ENCODE data around the gene POU2AF2. TPM values are rescaled to one million over a fixed set of nuclear protein-coding genes. Genes with fewer than 3 reads are reported as not detected.
"Not testable (repeated sequence)": the region's sequence is repeated elsewhere in the genome, so short reads cannot be mapped to it uniquely, and the experiment has no call there.

Gene POU2AF2
- total RNA-seq, 1 experiment from 2014 or later: not detected

DNA sequence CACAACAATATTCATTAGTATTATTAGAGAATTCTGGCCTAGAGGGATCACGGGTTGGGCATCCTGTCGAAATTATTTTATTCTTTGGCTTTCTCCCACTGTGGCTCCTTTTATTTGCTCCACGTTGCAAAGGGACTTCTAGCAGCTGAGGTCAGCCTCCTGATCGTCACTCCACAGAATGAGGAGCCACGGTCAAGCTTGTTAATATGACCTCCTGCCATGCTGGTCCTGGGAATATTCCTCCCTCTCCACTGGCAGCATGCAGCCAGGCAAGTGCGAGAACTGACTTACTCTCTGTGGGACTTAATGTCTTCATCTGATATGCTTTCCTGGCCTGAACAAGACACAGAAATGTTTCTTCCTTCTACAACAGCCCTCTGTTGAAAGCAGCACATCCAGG is 73.8 kb downstream of the POU2AF2 start:
- no peak overlapping the region for H3K4me2 ChIP-seq (ENCODE audit: low read depth, low read length, poor library complexity, severe bottlenecking)
- H3K27me3 ChIP-seq (ENCODE audit: low read length): peaks cover 8% of the 10 kb centered on the region; the same call in 1 of the 2 replicates

DNA sequence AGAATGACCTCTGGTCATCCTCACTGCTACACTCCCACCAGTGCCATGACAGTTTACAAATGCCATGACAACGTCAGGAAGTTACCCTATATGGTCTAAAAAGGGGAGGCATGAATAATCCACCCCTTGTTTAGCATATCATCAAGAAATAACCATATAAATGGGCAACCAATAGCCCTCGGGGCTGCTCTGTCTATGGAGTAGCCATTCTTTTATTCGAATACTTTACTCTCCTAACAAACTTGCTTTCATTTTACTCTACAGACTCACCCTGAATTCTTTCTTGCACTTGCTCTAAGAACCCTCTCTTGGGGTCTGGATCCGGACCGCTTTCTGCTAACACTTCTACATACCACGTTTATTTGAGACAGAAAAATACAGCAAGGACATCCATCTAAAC is 74.7 kb downstream of the POU2AF2 start:
- H2AFZ ChIP-seq (ENCODE audit: low read length); H3K9me3 ChIP-seq (ENCODE audit: low read length); H3K27me3 ChIP-seq (ENCODE audit: low read length); H3K9ac ChIP-seq (ENCODE audit: low read length); H3K4me2 ChIP-seq (ENCODE audit: low read depth, low read length, poor library complexity, severe bottlenecking); DNase-seq; H3K9me2 ChIP-seq (replicated peaks; ENCODE audit: insufficient read depth, low read length); H3K27ac ChIP-seq (ENCODE audit: low read length); H3K79me2 ChIP-seq (ENCODE audit: low read length); H3K36me3 ChIP-seq (ENCODE audit: insufficient read depth, low read length); H3K4me1 ChIP-seq (ENCODE audit: low read length); H3K4me3 ChIP-seq (ENCODE audit: low read length): not testable (repeated sequence)
- peaks cover 24% of the 10 kb centered on the region; the same call in 1 of the 2 replicates for H4K20me1 ChIP-seq (ENCODE audit: insufficient read depth, low read depth, low read length)

More for the DNA sequence above, 73.8 kb downstream of the POU2AF2 start:
- H3K9me3 ChIP-seq (ENCODE audit: low read length): no peaks in the 10 kb centered on the region
- no peaks in the 10 kb centered on the region for H3K9me2 ChIP-seq (replicated peaks; ENCODE audit: insufficient read depth, low read length)
- H3K79me2 ChIP-seq (ENCODE audit: low read length): no peaks in the 10 kb centered on the region
- H3K4me1 ChIP-seq (ENCODE audit: low read length): no peaks in the 10 kb centered on the region
- H3K27ac ChIP-seq (ENCODE audit: low read length): no peak overlapping the region
- no peak overlapping the region for H3K9ac ChIP-seq (ENCODE audit: low read length)
- no peak overlapping the region for H3K4me3 ChIP-seq (ENCODE audit: low read length)
- no peak overlapping the region for H2AFZ ChIP-seq (ENCODE audit: low read length)
- no peaks in the 10 kb centered on the region for H3K36me3 ChIP-seq (ENCODE audit: insufficient read depth, low read length)
- peaks cover 19% of the 10 kb centered on the region; the same call in 1 of the 2 replicates for H4K20me1 ChIP-seq (ENCODE audit: insufficient read depth, low read depth, low read length)
- no peak for DNase-seq

DNA sequence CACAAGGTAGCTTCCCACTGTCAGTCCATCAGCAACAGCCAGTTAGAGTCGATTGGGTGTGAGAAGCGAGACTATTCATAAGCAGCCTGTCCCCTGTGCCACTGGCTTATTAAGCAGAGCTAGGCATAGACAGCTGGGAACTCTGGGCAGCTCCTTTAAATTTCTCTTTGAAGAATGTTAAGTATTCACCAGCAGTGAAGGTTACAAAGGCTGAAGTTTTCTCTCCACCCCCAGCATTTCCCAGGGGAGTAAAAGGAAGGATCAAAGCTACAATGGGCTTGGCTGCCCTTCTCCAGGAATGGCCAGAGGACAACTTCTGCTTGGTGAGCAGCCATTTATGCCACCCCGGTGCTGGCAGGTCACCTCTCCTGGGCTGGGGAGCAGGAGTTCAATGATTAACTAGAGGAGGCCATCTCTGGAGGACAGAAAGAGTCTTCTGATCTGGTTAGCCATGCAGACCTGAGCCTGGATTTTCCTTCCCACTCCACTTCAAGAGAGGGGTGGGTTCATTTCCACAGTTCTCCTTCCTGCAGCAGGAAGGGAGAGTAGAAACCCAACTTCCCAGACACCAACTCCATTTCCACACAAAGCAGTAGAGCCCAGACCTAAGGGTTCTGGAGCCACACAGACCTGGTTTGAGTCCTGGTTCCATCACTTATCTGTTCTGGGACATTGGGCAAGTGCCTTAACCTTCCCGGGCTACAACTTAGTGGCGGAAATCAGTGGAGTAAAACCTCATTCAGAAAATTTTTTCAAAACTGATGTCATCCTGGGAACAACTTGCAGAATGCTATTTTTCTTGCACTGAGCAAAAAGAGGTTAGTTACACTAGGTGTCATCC is 75.4 kb downstream of the POU2AF2 start:
- no peak overlapping the region for H3K9ac ChIP-seq (ENCODE audit: low read length)
- H3K27ac ChIP-seq (ENCODE audit: low read length): no peak overlapping the region
- H3K36me3 ChIP-seq (ENCODE audit: insufficient read depth, low read length): no peaks in the 10 kb centered on the region
- no peak overlapping the region for H3K4me2 ChIP-seq (ENCODE audit: low read depth, low read length, poor library complexity, severe bottlenecking)
- DNase-seq: no peak
- H3K9me2 ChIP-seq (replicated peaks; ENCODE audit: insufficient read depth, low read length): no peaks in the 10 kb centered on the region
- peaks cover 30% of the 10 kb centered on the region for H4K20me1 ChIP-seq (ENCODE audit: insufficient read depth, low read depth, low read length)
- no peak overlapping the region for H3K4me3 ChIP-seq (ENCODE audit: low read length)
- no peaks in the 10 kb centered on the region for H3K79me2 ChIP-seq (ENCODE audit: low read length)
- H3K9me3 ChIP-seq (ENCODE audit: low read length): no peaks in the 10 kb centered on the region
- H3K4me1 ChIP-seq (ENCODE audit: low read length): peaks cover under 1% of the 10 kb centered on the region; the same call in 1 of the 2 replicates
- no peak overlapping the region for H2AFZ ChIP-seq (ENCODE audit: low read length)
- H3K27me3 ChIP-seq (ENCODE audit: low read length): peaks cover 9% of the 10 kb centered on the region; the same call in 1 of the 2 replicates

DNA sequence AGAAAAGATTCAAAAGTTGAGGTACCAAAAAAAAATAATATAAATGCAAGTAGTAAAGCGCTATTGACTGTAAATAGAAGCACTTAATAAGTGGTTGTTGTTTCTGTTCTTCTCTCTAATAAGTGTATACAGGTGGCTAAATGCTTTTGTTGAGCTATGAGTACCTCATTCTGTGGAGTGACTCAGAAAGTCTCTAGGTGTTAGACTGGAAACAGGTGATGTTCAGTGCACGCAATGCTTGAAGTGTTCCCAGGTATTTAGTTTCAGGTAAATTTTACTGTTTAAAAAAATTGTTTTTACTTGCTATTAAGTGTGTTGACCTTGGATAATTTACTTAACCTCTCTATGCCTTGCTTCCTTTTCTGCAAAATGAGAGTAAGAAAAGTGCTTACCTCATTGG is 77.0 kb downstream of the POU2AF2 start:
- peaks cover 13% of the 10 kb centered on the region; the same call in 1 of the 2 replicates for H3K27me3 ChIP-seq (ENCODE audit: low read length)

DNA sequence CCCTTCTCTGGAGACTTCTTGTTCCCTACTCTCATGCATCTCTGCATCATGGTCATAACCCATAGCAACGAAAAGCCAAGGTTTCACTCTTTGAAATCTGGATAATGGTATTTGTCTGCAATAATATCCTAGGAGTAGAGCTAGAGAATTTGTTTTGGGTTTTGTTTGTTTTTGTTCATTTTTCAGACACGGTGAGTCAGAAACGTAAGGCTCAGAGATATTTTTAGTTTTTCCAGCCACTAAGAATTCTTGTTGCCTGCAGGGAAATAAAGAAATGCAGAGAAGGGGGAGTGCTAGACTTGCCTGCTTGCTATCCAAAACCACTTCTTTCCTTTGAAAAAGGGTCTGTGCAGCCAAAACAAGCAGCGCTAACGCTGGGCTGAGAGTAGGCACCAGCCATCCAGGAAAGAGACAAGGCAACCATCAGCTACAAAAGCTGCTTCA is 78.8 kb downstream of the POU2AF2 start:
- H3K4me3 ChIP-seq (ENCODE audit: low read length): no peak overlapping the region
- DNase-seq: no peak
- peaks cover 58% of the 10 kb centered on the region for H4K20me1 ChIP-seq (ENCODE audit: insufficient read depth, low read depth, low read length)
- H3K9me3 ChIP-seq (ENCODE audit: low read length): no peaks in the 10 kb centered on the region
- peaks cover 11% of the 10 kb centered on the region; the same call in 1 of the 2 replicates for H3K27me3 ChIP-seq (ENCODE audit: low read length)
- no peak overlapping the region for H3K9ac ChIP-seq (ENCODE audit: low read length)
- H3K9me2 ChIP-seq (replicated peaks; ENCODE audit: insufficient read depth, low read length): no peaks in the 10 kb centered on the region
- H2AFZ ChIP-seq (ENCODE audit: low read length): no peak overlapping the region
- no peak overlapping the region for H3K4me2 ChIP-seq (ENCODE audit: low read depth, low read length, poor library complexity, severe bottlenecking)
- H3K36me3 ChIP-seq (ENCODE audit: insufficient read depth, low read length): no peaks in the 10 kb centered on the region
- no peaks in the 10 kb centered on the region for H3K79me2 ChIP-seq (ENCODE audit: low read length)
- peaks cover 34% of the 10 kb centered on the region for H3K4me1 ChIP-seq (ENCODE audit: low read length)
- no peak overlapping the region for H3K27ac ChIP-seq (ENCODE audit: low read length)

More for the DNA sequence above, 77.0 kb downstream of the POU2AF2 start:
- Histone ChIP-seq H3K4me2 (ENCODE audit: low read depth, low read length, poor library complexity, severe bottlenecking) (no peak overlapping the region), H3K79me2 (ENCODE audit: low read length) (no peaks in the 10 kb centered on the region), H3K4me3 (ENCODE audit: low read length) (no peak overlapping the region), H3K36me3 (ENCODE audit: insufficient read depth, low read length) (no peaks in the 10 kb centered on the region), H3K9me2 (replicated peaks; ENCODE audit: insufficient read depth, low read length) (no peaks in the 10 kb centered on the region), H4K20me1 (ENCODE audit: insufficient read depth, low read depth, low read length) (peaks cover 45% of the 10 kb centered on the region), H3K4me1 (ENCODE audit: low read length) (peaks cover 16% of the 10 kb centered on the region), H3K9me3 (ENCODE audit: low read length) (no peaks in the 10 kb centered on the region), H3K9ac (ENCODE audit: low read length) (no peak overlapping the region), H3K27ac (ENCODE audit: low read length) (no peak overlapping the region), H2AFZ (ENCODE audit: low read length) (no peak overlapping the region)
- no peak for DNase-seq

GRCh38 chr11:111325259-111325658 is 79.7 kb downstream of the POU2AF2 start:
- Histone ChIP-seq H2AFZ (ENCODE audit: low read length) (no peak overlapping the region), H4K20me1 (ENCODE audit: insufficient read depth, low read depth, low read length) (peaks cover 68% of the 10 kb centered on the region), H3K79me2 (ENCODE audit: low read length) (no peaks in the 10 kb centered on the region), H3K4me2 (ENCODE audit: low read depth, low read length, poor library complexity, severe bottlenecking) (no peak overlapping the region), H3K9ac (ENCODE audit: low read length) (no peak overlapping the region), H3K36me3 (ENCODE audit: insufficient read depth, low read length) (no peaks in the 10 kb centered on the region), H3K4me1 (ENCODE audit: low read length) (peaks cover 44% of the 10 kb centered on the region), H3K27ac (ENCODE audit: low read length) (no peak overlapping the region), H3K9me2 (replicated peaks; ENCODE audit: insufficient read depth, low read length) (no peaks in the 10 kb centered on the region), H3K4me3 (ENCODE audit: low read length) (no peak overlapping the region), H3K27me3 (ENCODE audit: low read length) (peaks cover 11% of the 10 kb centered on the region; the same call in 1 of the 2 replicates), H3K9me3 (ENCODE audit: low read length) (no peaks in the 10 kb centered on the region)
- no peak for DNase-seq

DNA sequence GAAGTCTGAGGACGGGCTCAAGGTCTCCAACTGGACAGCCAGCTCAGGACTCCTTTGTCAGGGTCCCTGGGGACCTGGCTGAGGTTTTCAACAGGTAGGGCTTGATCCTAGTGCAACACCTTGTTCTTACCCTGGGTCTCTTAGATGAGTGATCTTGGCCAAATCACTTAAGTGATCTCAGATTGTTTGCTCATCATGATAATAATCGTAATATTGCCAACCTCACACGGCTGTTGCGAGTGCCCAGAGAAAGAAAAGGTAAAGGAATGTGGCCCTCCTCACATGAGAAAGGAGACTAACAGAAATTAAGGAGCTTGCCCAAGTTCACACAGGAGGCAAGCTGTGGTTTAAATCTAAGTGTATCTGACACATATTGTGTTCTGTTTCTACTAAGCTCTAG is 81.3 kb downstream of the POU2AF2 start:
- H3K9me3 ChIP-seq (ENCODE audit: low read length): no peaks in the 10 kb centered on the region
- DNase-seq: no peak
- peaks cover 48% of the 10 kb centered on the region for H3K4me1 ChIP-seq (ENCODE audit: low read length)
- no peak overlapping the region for H2AFZ ChIP-seq (ENCODE audit: low read length)
- no peaks in the 10 kb centered on the region for H3K9me2 ChIP-seq (replicated peaks; ENCODE audit: insufficient read depth, low read length)
- H3K27ac ChIP-seq (ENCODE audit: low read length): no peak overlapping the region
- H3K36me3 ChIP-seq (ENCODE audit: insufficient read depth, low read length): no peaks in the 10 kb centered on the region
- no peaks in the 10 kb centered on the region for H3K79me2 ChIP-seq (ENCODE audit: low read length)
- peaks cover 63% of the 10 kb centered on the region for H4K20me1 ChIP-seq (ENCODE audit: insufficient read depth, low read depth, low read length)
- peaks cover 7% of the 10 kb centered on the region; the same call in 1 of the 2 replicates for H3K27me3 ChIP-seq (ENCODE audit: low read length)
- H3K4me2 ChIP-seq (ENCODE audit: low read depth, low read length, poor library complexity, severe bottlenecking): peak overlapping the region; percentile 58
- H3K9ac ChIP-seq (ENCODE audit: low read length): no peak overlapping the region
- peak overlapping the region; percentile 17; the same call in 1 of the 2 replicates for H3K4me3 ChIP-seq (ENCODE audit: low read length)

GRCh38 chr11:111327908-111328624 is 82.5 kb downstream of the POU2AF2 start:
- no peak overlapping the region for H3K27ac ChIP-seq (ENCODE audit: low read length)
- no peaks in the 10 kb centered on the region for H3K9me3 ChIP-seq (ENCODE audit: low read length)
- no peaks in the 10 kb centered on the region for H3K36me3 ChIP-seq (ENCODE audit: insufficient read depth, low read length)
- no peaks in the 10 kb centered on the region for H3K9me2 ChIP-seq (replicated peaks; ENCODE audit: insufficient read depth, low read length)
- H2AFZ ChIP-seq (ENCODE audit: low read length): no peak overlapping the region
- H3K9ac ChIP-seq (ENCODE audit: low read length): peak overlapping the region; percentile 0; the same call in 1 of the 2 replicates
- H3K79me2 ChIP-seq (ENCODE audit: low read length): no peaks in the 10 kb centered on the region
- peak; percentile 99 for DNase-seq
- peak overlapping the region; percentile 58 for H3K4me2 ChIP-seq (ENCODE audit: low read depth, low read length, poor library complexity, severe bottlenecking)
- peaks cover 7% of the 10 kb centered on the region; the same call in 1 of the 2 replicates for H3K27me3 ChIP-seq (ENCODE audit: low read length)
- peak overlapping the region; percentile 17 for H3K4me3 ChIP-seq (ENCODE audit: low read length)
- H3K4me1 ChIP-seq (ENCODE audit: low read length): peaks cover 48% of the 10 kb centered on the region
- peaks cover 64% of the 10 kb centered on the region for H4K20me1 ChIP-seq (ENCODE audit: insufficient read depth, low read depth, low read length)

Measured in Karpas-422 (cell line).